GM23338 (cell line): ENCODE results near the gene POLD4.

ENCODE experiments used
- POLR2AphosphoS5 ChIP-seq: IDR thresholded peaks from 2 replicates; pipeline ENCODE4 v1.6.1; 2016; ENCODE audit warnings: antibody characterized with exemption, low read depth
- STAT1 ChIP-seq: IDR thresholded peaks from one replicate; pipeline ENCODE4 v1.6.1; 2016; ENCODE audit warnings: antibody characterized with exemption; ENCODE audit not compliant: unreplicated experiment
- TF ChIP-seq, protein P1 (sequence below), 2 experiments: fragments of 200-600 bp in 1 of 2; sonication (generic) in 1 of 2; conservative IDR thresholded peaks; 2 replicates each; pipeline versions ENCODE4 v1.5.1 to v1.6.1; 2016 to 2017; ENCODE audit warnings: antibody characterized with exemption in 2 of 2, low read depth in 2 of 2, mild to moderate bottlenecking in 2 of 2, moderate library complexity in 1 of 2

DNA sequence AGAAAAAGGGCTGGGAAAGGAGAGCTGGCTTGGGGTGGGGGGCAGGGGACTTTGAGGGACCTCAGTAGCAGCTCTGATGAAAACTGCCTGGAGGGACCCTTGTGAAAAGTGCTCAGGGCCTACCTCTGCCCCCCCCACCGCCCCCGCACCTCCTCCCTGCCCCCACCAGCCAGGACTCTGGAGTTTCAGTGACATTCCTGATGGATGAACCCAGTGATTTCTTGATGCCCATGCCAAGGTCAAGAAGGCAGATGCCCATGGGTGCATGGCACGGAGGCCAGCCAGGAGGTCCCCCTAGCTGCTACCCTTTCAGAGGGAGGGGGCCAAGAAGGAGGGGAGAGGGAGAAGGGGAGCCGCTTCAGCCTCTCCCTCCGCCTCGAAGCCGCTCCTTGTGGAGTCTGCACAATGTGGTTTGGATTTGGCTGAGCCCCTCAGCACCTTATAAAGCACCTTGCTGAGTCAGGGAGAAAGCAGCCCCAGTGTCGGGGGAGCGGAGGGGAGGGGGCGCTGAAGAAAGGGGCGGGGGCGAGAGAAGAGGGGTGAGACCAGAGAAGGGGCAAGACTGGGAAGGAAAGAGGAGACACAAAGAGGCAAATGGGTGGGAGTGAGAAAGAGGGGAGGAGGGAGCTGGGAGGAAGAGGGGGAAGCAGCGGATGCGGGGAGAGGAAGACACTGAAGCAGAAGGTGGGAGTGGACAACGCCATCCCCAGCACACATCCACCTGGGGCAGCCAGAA, 22.1 kb upstream of the POLD4 start:
- TF ChIP-seq, protein P1, sequence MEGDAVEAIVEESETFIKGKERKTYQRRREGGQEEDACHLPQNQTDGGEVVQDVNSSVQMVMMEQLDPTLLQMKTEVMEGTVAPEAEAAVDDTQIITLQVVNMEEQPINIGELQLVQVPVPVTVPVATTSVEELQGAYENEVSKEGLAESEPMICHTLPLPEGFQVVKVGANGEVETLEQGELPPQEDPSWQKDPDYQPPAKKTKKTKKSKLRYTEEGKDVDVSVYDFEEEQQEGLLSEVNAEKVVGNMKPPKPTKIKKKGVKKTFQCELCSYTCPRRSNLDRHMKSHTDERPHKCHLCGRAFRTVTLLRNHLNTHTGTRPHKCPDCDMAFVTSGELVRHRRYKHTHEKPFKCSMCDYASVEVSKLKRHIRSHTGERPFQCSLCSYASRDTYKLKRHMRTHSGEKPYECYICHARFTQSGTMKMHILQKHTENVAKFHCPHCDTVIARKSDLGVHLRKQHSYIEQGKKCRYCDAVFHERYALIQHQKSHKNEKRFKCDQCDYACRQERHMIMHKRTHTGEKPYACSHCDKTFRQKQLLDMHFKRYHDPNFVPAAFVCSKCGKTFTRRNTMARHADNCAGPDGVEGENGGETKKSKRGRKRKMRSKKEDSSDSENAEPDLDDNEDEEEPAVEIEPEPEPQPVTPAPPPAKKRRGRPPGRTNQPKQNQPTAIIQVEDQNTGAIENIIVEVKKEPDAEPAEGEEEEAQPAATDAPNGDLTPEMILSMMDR (conservative IDR thresholded peaks at IDR 0.05; ENCODE audit: low read depth in 2 of 2): no peak
- TF ChIP-seq POLR2AphosphoS5: 0 out of 2 replicates have a peak, but pooled peaks have one; percentile 17
- TF ChIP-seq STAT1: no peak
